Measurements from ENCODE around the gene ANKK1.

ANKK1 gene

GRCh38 chr11:113377681-113378412, 9.7 kb upstream of the ANKK1 start:
- no peak for DNase-seq (ENCODE audit: low spot score)

GRCh38 chr11:113378692-113379091, 8.9 kb upstream of the ANKK1 start:
- DNase-seq (ENCODE audit: low spot score), result no peak

GRCh38 chr11:113382121-113382520, 5.5 kb upstream of the ANKK1 start:
- DNase-seq (ENCODE audit: low spot score), result no peak

GRCh38 chr11:113384551-113384950, 3.0 kb upstream of the ANKK1 start:
- DNase-seq (ENCODE audit: low spot score), result no peak

- no peak for DNase-seq (ENCODE audit: low spot score)
Observed at GRCh38 chr11:113385749-113386148, 1.8 kb upstream of the ANKK1 start.

GRCh38 chr11:113386866-113387265, 713 bp upstream of the ANKK1 start:
- DNase-seq (ENCODE audit: low spot score), result no peak

- no peak for DNase-seq (ENCODE audit: low spot score)
Observed at GRCh38 chr11:113389272-113389671, 1.7 kb downstream of the ANKK1 start.

- no peak for DNase-seq (ENCODE audit: low spot score)
Observed at GRCh38 chr11:113392236-113392921, 4.8 kb downstream of the ANKK1 start.

- DNase-seq (ENCODE audit: low spot score), result no peak
Observed at GRCh38 chr11:113393501-113393985, 6.0 kb downstream of the ANKK1 start.

GRCh38 chr11:113394919-113395318, 7.3 kb downstream of the ANKK1 start:
- DNase-seq (ENCODE audit: low spot score), result no peak

- no peak for DNase-seq (ENCODE audit: low spot score)
Observed at GRCh38 chr11:113395782-113396336, 8.3 kb downstream of the ANKK1 start.

- DNase-seq (ENCODE audit: low spot score), result no peak
Observed at GRCh38 chr11:113396690-113397089, 9.1 kb downstream of the ANKK1 start.

- DNase-seq (ENCODE audit: low spot score), result no peak
Observed at GRCh38 chr11:113397212-113397611, 9.6 kb downstream of the ANKK1 start.

- DNase-seq (ENCODE audit: low spot score), result no peak
Observed at GRCh38 chr11:113397821-113398220, 10.2 kb downstream of the ANKK1 start.

GRCh38 chr11:113398669-113399430, 11.3 kb downstream of the ANKK1 start:
- DNase-seq (ENCODE audit: low spot score), result no peak

GRCh38 chr11:113400631-113401230, 13.2 kb downstream of the ANKK1 start:
- no peak for DNase-seq (ENCODE audit: low spot score)

GRCh38 chr11:113401718-113402117, 14.1 kb downstream of the ANKK1 start:
- DNase-seq (ENCODE audit: low spot score), result no peak

GRCh38 chr11:113404859-113405430, 17.4 kb downstream of the ANKK1 start:
- DNase-seq (ENCODE audit: low spot score), result no peak

GRCh38 chr11:113405724-113406478, 18.3 kb downstream of the ANKK1 start:
- DNase-seq (ENCODE audit: low spot score), result no peak

- no peak for DNase-seq (ENCODE audit: low spot score)
Observed at GRCh38 chr11:113407163-113407562, 19.6 kb downstream of the ANKK1 start.

GRCh38 chr11:113408206-113408605, 20.6 kb downstream of the ANKK1 start:
- DNase-seq (ENCODE audit: low spot score), result no peak

Measured in HuH-7 (cell line).